ENCODE measurements around the gene GALNT2. TPM values are rescaled to one million over a fixed set of nuclear protein-coding genes. Genes with fewer than 3 reads are reported as not detected.
A peak's percentile ranks its signal among the peaks of the same experiment; 100 is the strongest.

The GALNT2 gene
- polyA plus RNA-seq, 3 donors: 19.6 to 25.6 (median 23.4) TPM

DNA sequence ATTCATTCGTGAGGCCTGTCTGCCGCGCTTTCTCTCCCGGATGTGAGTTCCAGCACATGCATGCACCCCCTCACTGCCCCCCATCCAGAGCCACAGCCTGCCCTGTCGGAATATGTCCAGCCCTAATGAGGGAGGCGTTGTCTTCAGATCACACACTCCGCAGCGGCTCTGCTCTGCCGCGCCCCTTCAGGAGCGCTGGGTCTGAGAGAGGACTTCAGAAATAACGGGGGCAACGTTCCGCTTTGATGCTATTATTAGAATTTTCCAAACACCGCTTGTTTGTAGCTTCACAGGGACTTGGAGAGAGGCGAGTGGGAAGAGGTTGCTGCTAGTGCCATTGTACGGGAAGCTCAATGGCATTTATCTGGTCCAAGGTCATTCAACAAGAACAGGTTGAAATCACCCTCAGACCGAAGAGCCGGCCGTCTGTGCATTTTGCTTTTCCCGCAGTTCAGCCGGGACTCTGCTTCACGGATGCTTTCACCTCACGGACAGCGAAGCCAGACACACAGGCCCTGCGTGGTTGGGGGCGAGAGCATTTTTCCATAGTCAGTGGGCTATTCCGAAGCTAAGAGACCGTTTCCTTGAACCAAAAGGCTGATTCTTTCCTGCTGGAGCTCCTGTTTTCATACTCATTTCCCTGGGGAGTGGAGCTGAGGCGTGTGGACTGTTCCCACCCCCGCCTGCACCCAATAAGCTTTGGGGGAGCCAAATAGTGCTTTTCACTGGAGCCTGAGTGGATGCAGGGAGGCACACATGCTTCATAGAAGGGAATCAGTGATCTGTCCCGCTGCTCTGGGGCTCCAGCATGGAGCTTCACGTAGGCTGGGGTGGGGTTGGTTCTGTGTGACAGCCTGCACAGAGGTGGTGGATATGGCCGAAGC is 69.7 kb downstream of the GALNT2 start:
- Histone ChIP-seq H4K20me1 (ENCODE audit: insufficient read depth, low read length) (peaks cover 50% of the 10 kb centered on the region), H3K4me2 (replicated peaks; ENCODE audit: extremely low read depth, low read length, poor library complexity, severe bottlenecking) (no peak overlapping the region), H3K27me3 (ENCODE audit: control insufficient read depth in 2 of 2, insufficient read depth in 2 of 2, low read length in 2 of 2) (no peaks in the 10 kb centered on the region), H3K27ac (ENCODE audit: low read depth in 1 of 2, low read length in 2 of 2) (no peak overlapping the region), H3K36me3 (replicated peaks in 1 of 2; ENCODE audit: control insufficient read depth in 1 of 2, insufficient read depth in 2 of 2, low read length in 2 of 2) (peaks cover 0 to 24% of the 10 kb centered on the region in 2 donors), H3K9me3 (replicated peaks in 1 of 2; ENCODE audit: control insufficient read depth in 1 of 2, insufficient read depth in 1 of 2, low read length in 2 of 2) (no peaks in the 10 kb centered on the region), H3K9ac (ENCODE audit: insufficient read depth, low read length, poor library complexity, severe bottlenecking) (no peak overlapping the region), H3K79me2 (ENCODE audit: insufficient read depth, low read length) (peaks cover 93% of the 10 kb centered on the region), H2AFZ (ENCODE audit: insufficient read depth, low read depth, low read length, poor library complexity, severe bottlenecking) (no peak overlapping the region), H3K4me1 (ENCODE audit: control insufficient read depth in 1 of 2, insufficient read depth in 2 of 2, low read length in 2 of 2) (peaks cover 5 to 9% of the 10 kb centered on the region in 2 donors), H3K4me3 (replicated peaks in 1 of 3; ENCODE audit: low read depth in 2 of 3, low read length in 3 of 3) (no peak overlapping the region)
- intact Hi-C loops (cut with micrococcal nuclease): no loop called here
- Mint-ChIP-seq H3K4me1 (peaks cover 34% of the 10 kb centered on the region), H3K27me3 (ENCODE audit: low read depth in 3 of 3) (peaks cover 0 to 3% (median 2%) of the 10 kb centered on the region in 3 donors), H3K9me3 (no peaks in the 10 kb centered on the region), H3K4me3 (no peak overlapping the region), H3K36me3 (peaks cover 22 to 38% of the 10 kb centered on the region in 2 donors), H3K27ac (peak overlapping the region in 3 of 7 donors; percentile 43 to 76 (median 46))
- no peak for TF ChIP-seq CTCF (IDR thresholded peaks at IDR 0.05)
- WGBS (ENCODE audit: insufficient coverage): 90% methylated on average over 29 of the region's 34 CpGs
- DNase-seq: no peak

GRCh38 chr1:230137337-230137815 is 70.3 kb downstream of the GALNT2 start:
- no peak for TF ChIP-seq CTCF (IDR thresholded peaks at IDR 0.05)
- Histone ChIP-seq H3K4me2 (replicated peaks; ENCODE audit: extremely low read depth, low read length, poor library complexity, severe bottlenecking) (no peak overlapping the region), H3K27ac (ENCODE audit: low read depth in 1 of 2, low read length in 2 of 2) (no peak overlapping the region), H3K9me3 (replicated peaks in 1 of 2; ENCODE audit: control insufficient read depth in 1 of 2, insufficient read depth in 1 of 2, low read length in 2 of 2) (no peaks in the 10 kb centered on the region), H4K20me1 (ENCODE audit: insufficient read depth, low read length) (peaks cover 43% of the 10 kb centered on the region), H3K4me1 (ENCODE audit: control insufficient read depth in 1 of 2, insufficient read depth in 2 of 2, low read length in 2 of 2) (peaks cover 5 to 9% of the 10 kb centered on the region in 2 donors), H3K27me3 (ENCODE audit: control insufficient read depth in 2 of 2, insufficient read depth in 2 of 2, low read length in 2 of 2) (no peaks in the 10 kb centered on the region), H3K9ac (ENCODE audit: insufficient read depth, low read length, poor library complexity, severe bottlenecking) (no peak overlapping the region), H3K4me3 (replicated peaks in 1 of 3; ENCODE audit: low read depth in 2 of 3, low read length in 3 of 3) (no peak overlapping the region), H3K79me2 (ENCODE audit: insufficient read depth, low read length) (peaks cover 93% of the 10 kb centered on the region), H3K36me3 (replicated peaks in 1 of 2; ENCODE audit: control insufficient read depth in 1 of 2, insufficient read depth in 2 of 2, low read length in 2 of 2) (peaks cover 0 to 24% of the 10 kb centered on the region in 2 donors), H2AFZ (ENCODE audit: insufficient read depth, low read depth, low read length, poor library complexity, severe bottlenecking) (no peak overlapping the region)
- H3K27me3 Mint-ChIP-seq (ENCODE audit: low read depth in 3 of 3): peaks cover 0 to 3% (median 2%) of the 10 kb centered on the region in 3 donors
- H3K27ac Mint-ChIP-seq: peak overlapping the region in 1 of 7 donors; percentile 56
- peaks cover 22 to 43% of the 10 kb centered on the region in 2 donors for H3K36me3 Mint-ChIP-seq
- H3K4me3 Mint-ChIP-seq: no peak overlapping the region
- H3K4me1 Mint-ChIP-seq: peaks cover 30% of the 10 kb centered on the region
- no peaks in the 10 kb centered on the region for H3K9me3 Mint-ChIP-seq
- no CpG with 5 or more reads among the region's 4 CpGs for WGBS (ENCODE audit: insufficient coverage)
- intact Hi-C loops (cut with micrococcal nuclease): no loop called here
- DNase-seq: no peak

Measured in CD14-positive monocyte (primary cell).